Stimulated activated naive CD8-positive, alpha-beta T cell treated with anti-CD3 and anti-CD28 coated beads, Interleukin-15, amount 100 ng/mL, for 72 hours (primary cell): ENCODE measurements around the gene SOX18.
A peak's percentile ranks its signal among the peaks of the same experiment; 100 is the strongest.

ENCODE experiments used
- ATAC-seq: fragments of 150-1000 bp; cut with Tn5 transposase; 2 replicates; pipeline ENCODE4 v1.10.0; 2021; ENCODE audit warnings: mild to moderate bottlenecking, moderate library complexity
- DNase-seq, 2 donors: peaks; one replicate each; pipeline ENCODE4 v3.0.0; 2021 to 2022
- H3K27ac Mint-ChIP-seq, 2 donors: one replicate each; pipeline ENCODE4 v1.8.0; 2022; ENCODE audit warnings: mild to moderate bottlenecking in 2 of 2, mixed read lengths in 2 of 2, moderate library complexity in 2 of 2
- H3K27me3 Mint-ChIP-seq: one replicate; pipeline ENCODE4 v1.8.0; 2022; ENCODE audit warnings: mixed read lengths
- H3K4me1 Mint-ChIP-seq: one replicate; pipeline ENCODE4 v1.8.0; 2022; ENCODE audit warnings: mild to moderate bottlenecking, mixed read lengths
- H3K4me3 Mint-ChIP-seq, 2 donors: one replicate each; pipeline ENCODE4 v1.8.0; 2022; ENCODE audit warnings: mild to moderate bottlenecking in 2 of 2, mixed read lengths in 2 of 2, moderate library complexity in 1 of 2
- H3K9me3 Mint-ChIP-seq, 2 donors: one replicate each; pipeline ENCODE4 v1.8.0; 2022; ENCODE audit warnings: mixed read lengths in 2 of 2

The SOX18 gene

DNA sequence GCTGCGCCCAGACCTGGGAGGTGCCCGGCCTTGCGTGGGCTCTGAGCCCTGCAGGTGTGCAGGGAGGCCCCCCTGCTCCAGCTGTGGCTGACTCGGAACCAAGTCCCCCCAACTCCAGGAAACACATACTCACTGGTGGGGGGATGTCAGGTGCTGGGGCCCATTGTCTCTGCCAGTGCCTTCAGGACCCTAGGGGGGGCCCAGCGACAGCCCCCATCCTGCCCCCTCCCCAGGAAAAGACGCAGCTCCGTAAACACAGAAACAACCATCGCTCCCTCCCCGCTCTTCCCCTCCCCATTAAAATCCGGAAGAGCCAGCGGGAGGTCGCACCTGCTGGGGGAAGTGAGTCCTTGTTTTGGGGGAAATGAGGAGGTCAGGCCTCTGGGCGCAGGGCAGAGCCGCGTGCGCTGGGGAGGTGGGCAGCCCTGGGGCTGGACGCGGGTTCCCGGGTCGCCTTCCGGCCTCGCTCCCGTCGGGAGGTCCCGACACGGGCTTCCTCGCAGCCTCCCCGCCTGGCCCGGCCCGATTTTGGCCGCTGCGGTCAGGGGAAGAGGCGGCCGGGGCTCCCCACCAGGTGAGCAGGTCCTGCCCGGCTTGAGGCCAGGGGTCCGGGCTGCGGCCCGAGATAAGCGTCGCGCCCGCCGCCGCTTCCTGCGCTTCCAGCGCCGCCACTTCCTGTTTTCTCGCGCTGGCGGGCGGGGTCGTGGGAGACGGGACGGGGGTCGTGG lies 7.2 kb downstream of the SOX18 start:
- H3K4me3 Mint-ChIP-seq: peak overlapping the region; percentile 85 to 91
- peaks cover 23% of the 10 kb centered on the region for H3K27me3 Mint-ChIP-seq
- ATAC-seq (no peak), DNase-seq (no peak)
- H3K4me1 Mint-ChIP-seq: peaks cover 66% of the 10 kb centered on the region
- peak overlapping the region; percentile 91 to 93 for H3K27ac Mint-ChIP-seq
- no peaks in the 10 kb centered on the region for H3K9me3 Mint-ChIP-seq

DNA sequence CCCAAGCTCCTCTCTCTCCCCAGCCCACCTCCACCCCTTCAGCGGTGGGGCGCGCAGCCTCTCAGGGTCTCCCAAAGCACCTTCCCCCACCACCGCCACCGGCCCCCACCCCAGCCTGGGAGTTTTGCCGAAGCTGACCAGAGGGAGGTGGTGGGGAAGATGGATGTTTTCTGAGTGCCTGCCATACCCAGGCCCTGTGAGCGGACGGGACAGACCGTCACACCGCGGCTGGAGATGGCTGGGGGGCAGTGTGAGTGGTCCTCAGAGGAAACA lies 7.7 kb downstream of the SOX18 start:
- Mint-ChIP-seq H3K4me3 (peak overlapping the region; percentile 85 to 91), H3K9me3 (no peaks in the 10 kb centered on the region), H3K27ac (peak overlapping the region; percentile 91 to 93), H3K4me1 (peaks cover 66% of the 10 kb centered on the region), H3K27me3 (peaks cover 18% of the 10 kb centered on the region)
- DNase-seq (no peak), ATAC-seq (no peak)

GRCh38 chr20:64041040-64041780 lies 8.2 kb downstream of the SOX18 start:
- peak overlapping the region; percentile 85 to 91 for H3K4me3 Mint-ChIP-seq
- H3K27me3 Mint-ChIP-seq: peaks cover 13% of the 10 kb centered on the region
- no peaks in the 10 kb centered on the region for H3K9me3 Mint-ChIP-seq
- no peak for ATAC-seq
- H3K4me1 Mint-ChIP-seq: peaks cover 66% of the 10 kb centered on the region
- DNase-seq: no peak
- peak overlapping the region in 1 of 2 donors; percentile 93 for H3K27ac Mint-ChIP-seq

GRCh38 chr20:64040231-64041039 lies 9.0 kb downstream of the SOX18 start:
- peak overlapping the region; percentile 16 to 85 for H3K4me3 Mint-ChIP-seq
- DNase-seq (no peak), ATAC-seq (no peak)
- H3K27ac Mint-ChIP-seq: peak overlapping the region in 1 of 2 donors; percentile 27
- peaks cover 67% of the 10 kb centered on the region for H3K4me1 Mint-ChIP-seq
- H3K27me3 Mint-ChIP-seq: peaks cover 8% of the 10 kb centered on the region
- no peaks in the 10 kb centered on the region for H3K9me3 Mint-ChIP-seq

GRCh38 chr20:64039293-64040160 lies 9.9 kb downstream of the SOX18 start:
- peaks cover 71% of the 10 kb centered on the region for H3K4me1 Mint-ChIP-seq
- peak overlapping the region; percentile 89 to 94 for H3K27ac Mint-ChIP-seq
- H3K9me3 Mint-ChIP-seq: no peaks in the 10 kb centered on the region
- no peak for DNase-seq
- H3K4me3 Mint-ChIP-seq: peak overlapping the region; percentile 85 to 86
- no peak for ATAC-seq
- peaks cover 8% of the 10 kb centered on the region for H3K27me3 Mint-ChIP-seq

GRCh38 chr20:64038565-64039292 lies 10.7 kb downstream of the SOX18 start:
- peaks cover 79% of the 10 kb centered on the region for H3K4me1 Mint-ChIP-seq
- H3K27ac Mint-ChIP-seq: peak overlapping the region in 1 of 2 donors; percentile 94
- peaks cover 8% of the 10 kb centered on the region for H3K27me3 Mint-ChIP-seq
- DNase-seq (peak; percentile 86), ATAC-seq (peak; percentile 52)
- peak overlapping the region; percentile 85 to 86 for H3K4me3 Mint-ChIP-seq
- H3K9me3 Mint-ChIP-seq: no peaks in the 10 kb centered on the region

DNA sequence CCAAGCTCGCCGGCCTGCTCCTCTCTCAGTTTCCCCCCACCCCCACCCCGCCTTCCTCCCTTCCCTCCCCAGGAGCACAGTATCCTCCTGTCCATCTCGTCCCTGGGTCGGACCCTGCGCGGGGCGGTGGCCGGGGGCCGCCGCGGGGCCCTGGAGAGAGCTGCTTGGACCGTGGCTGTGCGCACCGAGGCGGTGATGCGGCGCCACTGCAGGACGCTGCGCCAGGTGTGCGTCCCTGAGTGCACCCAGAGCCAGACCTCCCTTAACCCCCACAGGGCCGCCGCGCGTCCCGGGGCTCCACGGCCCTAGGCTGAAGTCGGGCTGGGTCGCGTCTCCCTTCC lies 11.2 kb downstream of the SOX18 start:
- Mint-ChIP-seq H3K27me3 (peaks cover 8% of the 10 kb centered on the region), H3K4me3 (peak overlapping the region; percentile 85 to 86), H3K4me1 (peaks cover 84% of the 10 kb centered on the region), H3K27ac (peak overlapping the region in 1 of 2 donors; percentile 71), H3K9me3 (no peaks in the 10 kb centered on the region)
- peak in 1 of 2 donors; percentile 69 for DNase-seq
- ATAC-seq: peak; percentile 50

DNA sequence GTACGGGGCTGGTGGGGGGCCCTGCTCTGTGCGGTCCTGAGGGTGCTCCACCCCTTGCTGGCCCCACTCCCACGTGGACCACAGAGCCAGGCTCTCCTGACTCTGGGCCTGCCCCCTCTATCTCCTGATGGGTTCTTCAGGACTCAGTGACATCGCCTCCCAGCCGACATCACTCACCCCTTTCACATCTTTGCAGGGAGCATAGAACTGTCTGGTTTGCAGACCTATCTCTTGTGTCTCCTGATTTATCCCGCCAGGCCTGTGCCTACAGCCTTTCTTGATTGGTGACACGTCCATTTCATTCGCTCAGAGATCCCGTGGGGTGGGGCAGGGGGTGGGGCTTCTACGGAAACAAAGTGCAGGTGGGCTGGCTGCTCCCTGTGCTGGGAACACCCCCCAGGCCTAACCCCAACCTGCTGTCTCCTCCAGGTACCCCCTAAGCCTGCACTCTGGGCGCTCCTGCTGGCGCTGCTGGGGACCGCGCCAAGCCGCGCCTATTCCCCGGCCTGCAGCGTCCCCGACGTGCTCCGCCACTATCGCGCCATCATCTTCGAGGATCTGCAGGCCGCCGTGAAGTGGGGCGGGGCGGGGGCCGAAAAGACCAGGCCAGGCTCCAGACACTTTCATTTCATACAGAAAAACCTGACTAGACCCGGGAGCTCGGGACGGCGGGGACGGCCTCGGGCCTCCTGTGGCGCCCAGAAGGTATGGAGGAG lies 11.8 kb downstream of the SOX18 start:
- Mint-ChIP-seq H3K4me1 (peaks cover 89% of the 10 kb centered on the region), H3K9me3 (no peaks in the 10 kb centered on the region), H3K4me3 (peak overlapping the region; percentile 85 to 86), H3K27me3 (peaks cover 8% of the 10 kb centered on the region), H3K27ac (peak overlapping the region; percentile 71 to 73)
- ATAC-seq (peak; percentile 6), DNase-seq (peak in 1 of 2 donors; percentile 67)

GRCh38 chr20:64037199-64037497 lies 12.3 kb downstream of the SOX18 start:
- peak overlapping the region in 1 of 2 donors; percentile 54 for H3K27ac Mint-ChIP-seq
- H3K4me3 Mint-ChIP-seq: peak overlapping the region; percentile 85 to 86
- H3K27me3 Mint-ChIP-seq: peaks cover 8% of the 10 kb centered on the region
- ATAC-seq (no peak), DNase-seq (no peak)
- H3K4me1 Mint-ChIP-seq: peaks cover 92% of the 10 kb centered on the region
- H3K9me3 Mint-ChIP-seq: no peaks in the 10 kb centered on the region

GRCh38 chr20:64036346-64037198 lies 12.9 kb downstream of the SOX18 start:
- no peaks in the 10 kb centered on the region for H3K9me3 Mint-ChIP-seq
- peak overlapping the region; percentile 73 to 88 for H3K27ac Mint-ChIP-seq
- H3K4me1 Mint-ChIP-seq: peaks cover 86% of the 10 kb centered on the region
- H3K27me3 Mint-ChIP-seq: peaks cover 8% of the 10 kb centered on the region
- peak; percentile 19 for ATAC-seq
- peak overlapping the region; percentile 85 to 86 for H3K4me3 Mint-ChIP-seq
- DNase-seq: peak in 1 of 2 donors; percentile 71

DNA sequence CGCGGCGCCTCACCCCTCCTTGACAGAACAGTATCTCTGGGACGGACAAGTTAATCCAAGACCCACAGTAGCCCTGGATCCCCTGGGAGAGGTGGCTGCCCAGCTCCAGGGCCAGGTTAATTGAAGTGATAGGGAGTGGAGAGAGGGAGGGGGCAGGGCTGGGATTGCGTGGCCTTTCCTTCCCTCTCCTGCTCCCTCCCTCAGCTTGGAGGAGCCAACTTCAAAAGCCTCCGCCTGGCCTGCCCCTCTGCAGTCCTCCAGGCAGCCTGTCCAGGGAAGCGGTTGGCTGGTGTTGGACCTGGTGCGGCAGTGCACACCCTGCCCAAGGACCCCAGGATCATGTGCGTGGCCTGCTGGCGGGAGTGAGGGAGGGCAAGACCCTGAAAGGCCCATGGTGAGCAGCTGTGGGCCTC lies 13.5 kb downstream of the SOX18 start, which contains the start of gene C20orf204:
C20orf204 (plus strand) TSS at position 250 of the 413 bp plus-strand sequence; CDS start at position 392, 142 bp downstream.
- Mint-ChIP-seq H3K4me1 (peaks cover 79% of the 10 kb centered on the region), H3K4me3 (peak within 1 kb of the TSS; percentile 85 to 86), H3K27ac (peak within 1 kb of the TSS; percentile 95 to 98), H3K9me3 (no peaks in the 10 kb centered on the region), H3K27me3 (peaks cover 8% of the 10 kb centered on the region)
- ATAC-seq (no peak), DNase-seq (no peak)

- peak; percentile 74 to 82 for DNase-seq
- Mint-ChIP-seq H3K27ac (peak overlapping the region; percentile 95 to 98), H3K4me1 (peaks cover 76% of the 10 kb centered on the region), H3K9me3 (no peaks in the 10 kb centered on the region), H3K4me3 (peak overlapping the region; percentile 85 to 86), H3K27me3 (peaks cover 8% of the 10 kb centered on the region)
- peak; percentile 71 for ATAC-seq
Observed at GRCh38 chr20:64035066-64035932, 14.1 kb downstream of the SOX18 start.
